HL-60 (cell line): ENCODE measurements around the gene PCGF3.

Experiments
- GABPA ChIP-seq: IDR thresholded peaks from 2 replicates; pipeline ENCODE4 v1.6.1; 2012; ENCODE audit warnings: low read depth
- POLR2AphosphoS5 ChIP-seq: IDR thresholded peaks from 2 replicates; pipeline ENCODE4 v1.6.1; 2012; ENCODE audit warnings: low read depth
- REST ChIP-seq: IDR thresholded peaks from 2 replicates; pipeline ENCODE4 v1.6.1; 2012; ENCODE audit warnings: low read depth; ENCODE audit not compliant: insufficient replicate concordance
- TF ChIP-seq, protein P1 (sequence below): IDR thresholded peaks from one replicate; pipeline ENCODE4 v1.5.1; 2011; ENCODE audit warnings: low read length, control low read depth, inconsistent platforms; ENCODE audit not compliant: insufficient read depth

GRCh38 chr4:714087-714486, 8.5 kb downstream of the PCGF3 start:
- TF ChIP-seq, protein P1, sequence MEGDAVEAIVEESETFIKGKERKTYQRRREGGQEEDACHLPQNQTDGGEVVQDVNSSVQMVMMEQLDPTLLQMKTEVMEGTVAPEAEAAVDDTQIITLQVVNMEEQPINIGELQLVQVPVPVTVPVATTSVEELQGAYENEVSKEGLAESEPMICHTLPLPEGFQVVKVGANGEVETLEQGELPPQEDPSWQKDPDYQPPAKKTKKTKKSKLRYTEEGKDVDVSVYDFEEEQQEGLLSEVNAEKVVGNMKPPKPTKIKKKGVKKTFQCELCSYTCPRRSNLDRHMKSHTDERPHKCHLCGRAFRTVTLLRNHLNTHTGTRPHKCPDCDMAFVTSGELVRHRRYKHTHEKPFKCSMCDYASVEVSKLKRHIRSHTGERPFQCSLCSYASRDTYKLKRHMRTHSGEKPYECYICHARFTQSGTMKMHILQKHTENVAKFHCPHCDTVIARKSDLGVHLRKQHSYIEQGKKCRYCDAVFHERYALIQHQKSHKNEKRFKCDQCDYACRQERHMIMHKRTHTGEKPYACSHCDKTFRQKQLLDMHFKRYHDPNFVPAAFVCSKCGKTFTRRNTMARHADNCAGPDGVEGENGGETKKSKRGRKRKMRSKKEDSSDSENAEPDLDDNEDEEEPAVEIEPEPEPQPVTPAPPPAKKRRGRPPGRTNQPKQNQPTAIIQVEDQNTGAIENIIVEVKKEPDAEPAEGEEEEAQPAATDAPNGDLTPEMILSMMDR, result no peak
- no peak for TF ChIP-seq POLR2AphosphoS5
- TF ChIP-seq REST, result no peak
- no peak for TF ChIP-seq GABPA
